Measurements from ENCODE around the gene RNLS. TPM values are rescaled to one million over a fixed set of nuclear protein-coding genes. Genes with fewer than 3 reads are reported as not detected.

The RNLS gene
- total and polyA plus RNA-seq, 2 of the 8 experiments (the other 6 are each of a cell fraction or from before 2014, with no cell fraction given) = 7.5 to 12.7 TPM

DNA sequence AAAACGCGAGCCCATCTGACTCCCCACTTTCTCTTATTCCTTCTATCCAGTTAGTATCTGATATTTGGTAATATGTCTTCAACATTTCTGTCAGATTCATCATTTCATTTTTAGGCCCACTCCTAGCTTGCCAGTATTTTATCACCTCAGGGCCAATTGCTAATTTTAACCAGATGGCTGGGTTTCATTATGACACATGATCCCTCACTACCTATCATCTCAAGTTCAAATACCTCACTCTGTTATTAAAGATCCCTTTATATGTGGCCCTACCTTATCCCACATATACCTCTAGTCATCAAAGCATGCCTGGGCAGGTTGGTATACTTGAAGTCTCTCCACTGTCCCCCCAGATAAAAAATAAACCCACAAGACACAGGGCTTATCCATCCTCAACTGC, 104.9 kb downstream of the RNLS start (continued):
- TF ChIP-seq SUZ12 (IDR thresholded peaks at IDR 0.05; ENCODE audit: low read length) = no peak
